PC-3 (cell line): ENCODE data around the gene PLEKHM1. TPM values are rescaled to one million over a fixed set of nuclear protein-coding genes. Genes with fewer than 3 reads are reported as not detected.

Experiments
- ATAC-seq: fragments of 200-7000 bp; cut with Tn5 transposase; 2 replicates; pipeline ENCODE4 v1.9.1; 2020; ENCODE audit warnings: mild to moderate bottlenecking, moderate library complexity
- BruUV-seq: library from RNA; stranded (reverse); fragments of 400-500 nt; replicated peaks from 2 replicates; lab custom pipeline; 2021; lab: Mats Ljungman, UMichigan
- CTCF ChIA-PET: fragments of 300-600 bp; sonication (Branson Sonifier 250); formaldehyde crosslinking; loops from one replicate; lab custom pipeline; 2022; ENCODE audit warnings: antibody characterized with exemption; lab: Charles Lee
- POLR2A ChIA-PET: fragments of 300-600 bp; sonication (Branson Sonifier 250); formaldehyde crosslinking; loops from one replicate; lab custom pipeline; 2022; ENCODE audit warnings: antibody characterized with exemption; ENCODE audit not compliant: unreplicated experiment; lab: Charles Lee
- DNase-seq: peaks from one replicate; pipeline ENCODE4 v3.0.0-alpha.2; 2015
- H2AFZ ChIP-seq: fragments of 300-600 bp; sonication (generic); 2 replicates; pipeline ENCODE4 v1.6.0; 2016; ENCODE audit warnings: antibody characterized with exemption, low read length
- H3F3A ChIP-seq: fragments of 300-600 bp; sonication (generic); one replicate; pipeline ENCODE4 v1.6.0; 2017; ENCODE audit warnings: antibody characterized with exemption, low read length, control low read depth, mild to moderate bottlenecking; ENCODE audit not compliant: unreplicated experiment
- H3K27ac ChIP-seq: fragments of 300-600 bp; sonication (generic); 2 replicates; pipeline ENCODE4 v1.5.1; 2016; ENCODE audit warnings: mild to moderate bottlenecking, low read length
- H3K27me3 ChIP-seq: fragments of 300-600 bp; sonication (generic); 2 replicates; pipeline ENCODE4 v1.6.1; 2016; ENCODE audit warnings: low read length, mixed read lengths
- H3K36me3 ChIP-seq: fragments of 300-600 bp; sonication (generic); 2 replicates; pipeline ENCODE4 v1.6.1; 2016; ENCODE audit warnings: low read depth, mixed run types, low read length, mixed read lengths
- H3K4me1 ChIP-seq: fragments of 300-600 bp; sonication (generic); 2 replicates; pipeline ENCODE4 v1.5.1; 2016; ENCODE audit warnings: low read length; ENCODE audit not compliant: insufficient read depth
- H3K4me2 ChIP-seq: fragments of 300-600 bp; sonication (generic); 2 replicates; pipeline ENCODE4 v1.6.0; 2016; ENCODE audit warnings: low read length
- H3K4me3 ChIP-seq: fragments of 300-600 bp; sonication (generic); 2 replicates; pipeline ENCODE4 v1.5.1; 2016; ENCODE audit warnings: mild to moderate bottlenecking, low read length, mixed read lengths
- H3K79me2 ChIP-seq: fragments of 300-600 bp; sonication (generic); 2 replicates; pipeline ENCODE4 v1.6.1; 2017; ENCODE audit warnings: low read length, mixed read lengths
- H3K9ac ChIP-seq: fragments of 300-600 bp; sonication (generic); 2 replicates; pipeline ENCODE4 v1.6.0; 2016; ENCODE audit warnings: mild to moderate bottlenecking, low read length
- H3K9me2 ChIP-seq: fragments of 300-600 bp; sonication (generic); replicated peaks from 2 replicates; pipeline ENCODE4 v1.6.1; 2016; ENCODE audit warnings: mixed run types, low read length, mixed read lengths
- H3K9me3 ChIP-seq: fragments of 300-600 bp; sonication (generic); 2 replicates; pipeline ENCODE4 v1.6.1; 2016; ENCODE audit warnings: low read length, mixed read lengths
- H4K20me1 ChIP-seq: fragments of 300-600 bp; sonication (generic); 2 replicates; pipeline ENCODE4 v1.6.1; 2016; ENCODE audit warnings: low read length, mixed read lengths
- CTCF ChIP-seq: fragments of 300-600 bp; sonication (generic); conservative IDR thresholded peaks from 2 replicates; pipeline ENCODE4 v1.5.1; 2017; ENCODE audit warnings: antibody characterized with exemption, low read depth, mild to moderate bottlenecking, low read length
- EZH2 ChIP-seq: fragments of 300-600 bp; sonication (generic); IDR thresholded peaks from one replicate; pipeline ENCODE4 v1.6.1; 2017; ENCODE audit warnings: antibody characterized with exemption, mild to moderate bottlenecking, low read length; ENCODE audit not compliant: unreplicated experiment
- EZH2phosphoT487 ChIP-seq: fragments of 300-600 bp; sonication (generic); IDR thresholded peaks from 2 replicates; pipeline ENCODE4 v1.6.1; 2018; ENCODE audit warnings: mild to moderate bottlenecking, antibody characterized with exemption, low read length, borderline replicate concordance
- intact Hi-C: fragments of 100-400 bp; cut with micrococcal nuclease; formaldehyde crosslinking; loops from 2 replicates; pipeline ENCODE4 v1.9.0; 2023
- total RNA-seq: library from RNA; depleted of rRNA; stranded (reverse); fragments of >200 nt; gene quantifications from 2 replicates; pipeline ENCODE4 v1.2.3, GENCODE V29; 2014

PLEKHM1 gene
- total RNA-seq, 1 experiment from 2014 or later = 15.8 TPM

GRCh38 chr17:45423304-45423974 lies 67.1 kb downstream of the PLEKHM1 start:
- no TSS peak for BruUV-seq
- peaks cover 78% of the 10 kb centered on the region for H3K79me2 ChIP-seq
- intact Hi-C loops = no loop called here
- TF ChIP-seq EZH2 = no peak
- POLR2A ChIA-PET = interaction anchor here (0.6 to 1.0 kb wide), 5 partner anchors 107 to 273 kb away, joined by 3 to 5 read pairs (median 4); partner anchors contain the start of gene MAP3K14
- no peaks in the 10 kb centered on the region for H3K9me3 ChIP-seq
- no peak overlapping the region for H3K9ac ChIP-seq
- H3K9me2 ChIP-seq = no peaks in the 10 kb centered on the region
- peaks cover 5% of the 10 kb centered on the region; the same call in 1 of the 2 replicates for H3K36me3 ChIP-seq
- no peaks in the 10 kb centered on the region for H3F3A ChIP-seq
- ATAC-seq (peak; percentile 0; the same call in 1 of the 2 replicates), DNase-seq (peak; percentile 44)
- H2AFZ ChIP-seq = no peak overlapping the region
- H3K27ac ChIP-seq = no peak overlapping the region
- peaks cover 39% of the 10 kb centered on the region for H3K4me1 ChIP-seq
- CTCF ChIA-PET = no interaction called here
- peaks cover 48% of the 10 kb centered on the region for H4K20me1 ChIP-seq
- H3K27me3 ChIP-seq = no peaks in the 10 kb centered on the region
- peak overlapping the region; percentile 94 for H3K4me2 ChIP-seq
- peak overlapping the region; percentile 78 for H3K4me3 ChIP-seq

DNA sequence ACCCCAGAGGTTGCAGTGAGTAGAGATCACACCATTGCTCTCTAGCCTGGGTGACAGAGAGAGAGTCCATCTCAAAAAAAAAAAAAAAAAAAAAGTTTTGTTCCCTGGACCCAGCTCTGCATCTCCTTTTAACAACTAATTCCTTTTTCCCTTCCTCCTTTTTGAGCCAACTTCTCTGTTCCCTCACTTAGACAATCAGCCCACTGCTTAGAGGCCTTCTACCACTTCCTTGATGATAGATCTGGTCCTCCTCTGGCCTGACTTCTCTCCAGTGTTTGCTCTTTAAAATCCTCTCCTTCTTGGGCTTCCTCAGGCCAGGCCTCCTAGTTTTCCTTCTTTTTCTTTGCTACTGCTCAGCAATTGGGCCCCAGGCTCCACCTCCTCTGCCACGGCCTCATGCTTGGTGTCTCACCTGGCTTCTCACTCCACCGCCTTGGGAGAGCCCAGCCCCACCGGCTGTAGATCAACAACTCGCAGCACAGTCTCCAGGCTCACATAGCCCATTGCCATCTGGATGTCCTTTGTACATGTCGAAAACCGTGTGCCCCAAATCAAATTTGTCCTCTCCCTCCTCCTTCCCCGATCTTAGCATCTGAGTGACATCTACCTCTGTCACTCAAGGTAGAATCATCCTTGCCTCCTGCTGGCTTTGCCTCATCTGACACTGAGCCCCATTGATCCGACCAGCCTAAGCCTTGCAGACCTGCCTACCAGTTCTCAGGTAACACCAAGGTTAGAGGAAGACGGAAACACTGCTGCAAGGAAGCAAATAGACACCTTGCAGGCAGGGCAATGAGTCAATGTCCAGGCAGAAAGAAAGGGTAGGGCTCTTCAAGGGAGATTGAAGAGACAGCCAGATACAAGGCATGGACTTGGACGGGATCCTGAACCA lies 75.3 kb downstream of the PLEKHM1 start:
- Histone ChIP-seq H4K20me1 (peaks cover 39% of the 10 kb centered on the region), H3K79me2 (peaks cover 89% of the 10 kb centered on the region), H3K4me2 (no peak overlapping the region), H3K27ac (no peak overlapping the region), H3K4me1 (peaks cover 9% of the 10 kb centered on the region), H3F3A (no peaks in the 10 kb centered on the region), H2AFZ (no peak overlapping the region), H3K9me3 (no peaks in the 10 kb centered on the region), H3K4me3 (no peak overlapping the region), H3K36me3 (peaks cover 5% of the 10 kb centered on the region; the same call in 1 of the 2 replicates), H3K9me2 (no peaks in the 10 kb centered on the region), H3K9ac (no peak overlapping the region), H3K27me3 (no peaks in the 10 kb centered on the region)
- intact Hi-C loops = no loop called here
- DNase-seq = peak; percentile 43
- TF ChIP-seq CTCF (no peak), EZH2 (no peak), EZH2phosphoT487 (no peak)
- ChIA-PET POLR2A (no interaction called here), CTCF (no interaction called here)
- ATAC-seq = peak; percentile 44
- BruUV-seq = no TSS peak

GRCh38 chr17:45413498-45413923 lies 77.0 kb downstream of the PLEKHM1 start:
- H3K4me2 ChIP-seq = no peak overlapping the region
- peaks cover 90% of the 10 kb centered on the region for H3K79me2 ChIP-seq
- TF ChIP-seq EZH2phosphoT487 = no peak
- no peak overlapping the region for H3K4me3 ChIP-seq
- CTCF ChIA-PET = interaction anchor here (0.6 kb wide), 1 partner anchor 38 kb away, joined by 5 read pairs; no protein-coding TSS in a partner anchor
- H3K4me1 ChIP-seq = peaks cover 4% of the 10 kb centered on the region
- H3K9me2 ChIP-seq = no peaks in the 10 kb centered on the region
- H4K20me1 ChIP-seq = peaks cover 41% of the 10 kb centered on the region
- no peaks in the 10 kb centered on the region; the same call in 1 of the 2 replicates for H3K36me3 ChIP-seq
- intact Hi-C loops = no loop called here
- no peaks in the 10 kb centered on the region for H3K9me3 ChIP-seq
- no peaks in the 10 kb centered on the region for H3F3A ChIP-seq
- DNase-seq (no peak), ATAC-seq (no peak)
- no TSS peak for BruUV-seq
- no peak overlapping the region for H3K27ac ChIP-seq
- H3K27me3 ChIP-seq = no peaks in the 10 kb centered on the region
- H2AFZ ChIP-seq = no peak overlapping the region
- no peak overlapping the region for H3K9ac ChIP-seq
- POLR2A ChIA-PET = no interaction called here
